ENCODE data around the gene SPINK4.

SPINK4 gene

GRCh38 chr9:33257276-33257675 lies 17.3 kb downstream of the SPINK4 start:
- DNase-seq (ENCODE audit: low spot score), result no peak

GRCh38 chr9:33260372-33260771 lies 20.4 kb downstream of the SPINK4 start:
- DNase-seq (ENCODE audit: low spot score), result no peak

GRCh38 chr9:33263131-33264002 lies 23.4 kb downstream of the SPINK4 start:
- DNase-seq (ENCODE audit: low spot score), result peak; percentile 25

GRCh38 chr9:33264003-33264472 lies 24.1 kb downstream of the SPINK4 start:
- peak; percentile 12 for DNase-seq (ENCODE audit: low spot score)

- peak; percentile 99 for DNase-seq (ENCODE audit: low spot score)
Measured at GRCh38 chr9:33264473-33265177, 24.7 kb downstream of the SPINK4 start, which contains the start of the genes BAG1 and CHMP5. TSS of gene BAG1 (minus strand) at chr9:33264708. TSS of gene CHMP5 (plus strand) at chr9:33265049. CDS start at chr9:33265079, 30 bp downstream.

- DNase-seq (ENCODE audit: low spot score), result no peak
Measured at GRCh38 chr9:33265211-33265865, 25.4 kb downstream of the SPINK4 start.

GRCh38 chr9:33267151-33267767 lies 27.3 kb downstream of the SPINK4 start:
- no peak for DNase-seq (ENCODE audit: low spot score)

GRCh38 chr9:33270146-33270545 lies 30.2 kb downstream of the SPINK4 start:
- no peak for DNase-seq (ENCODE audit: low spot score)

GRCh38 chr9:33272061-33272460 lies 32.1 kb downstream of the SPINK4 start:
- no peak for DNase-seq (ENCODE audit: low spot score)

GRCh38 chr9:33273266-33273971 lies 33.5 kb downstream of the SPINK4 start:
- no peak for DNase-seq (ENCODE audit: low spot score)

GRCh38 chr9:33273972-33274328 lies 34.0 kb downstream of the SPINK4 start:
- no peak for DNase-seq (ENCODE audit: low spot score)

GRCh38 chr9:33277484-33277883 lies 37.5 kb downstream of the SPINK4 start:
- no peak for DNase-seq (ENCODE audit: low spot score)

- no peak for DNase-seq (ENCODE audit: low spot score)
Measured at GRCh38 chr9:33285502-33285901, 45.5 kb downstream of the SPINK4 start.

GRCh38 chr9:33287087-33287490 lies 47.1 kb downstream of the SPINK4 start:
- DNase-seq (ENCODE audit: low spot score), result peak; percentile 80

- DNase-seq (ENCODE audit: low spot score), result no peak
Measured at GRCh38 chr9:33288235-33288634, 48.3 kb downstream of the SPINK4 start.

GRCh38 chr9:33288828-33289483 lies 49.0 kb downstream of the SPINK4 start:
- DNase-seq (ENCODE audit: low spot score), result no peak

GRCh38 chr9:33289496-33289895 lies 49.5 kb downstream of the SPINK4 start:
- no peak for DNase-seq (ENCODE audit: low spot score)

- no peak for DNase-seq (ENCODE audit: low spot score)
Measured at GRCh38 chr9:33289936-33290246, 49.9 kb downstream of the SPINK4 start.

- DNase-seq (ENCODE audit: low spot score), result peak; percentile 98
Measured at GRCh38 chr9:33290247-33291030, 50.5 kb downstream of the SPINK4 start, which contains the start of gene NFX1. TSS of gene NFX1 (plus strand) at chr9:33290516. CDS start at chr9:33290573, 57 bp downstream.

GRCh38 chr9:33291031-33291397 lies 51.0 kb downstream of the SPINK4 start:
- no peak for DNase-seq (ENCODE audit: low spot score)
